Lung (tissue), 12 donors: Measurements from ENCODE around the gene PXDN. TPM values are rescaled to one million over a fixed set of nuclear protein-coding genes. Genes with fewer than 3 reads are reported as not detected.
"Not testable (repeated sequence)": the region's sequence is repeated elsewhere in the genome, so short reads cannot be mapped to it uniquely, and the experiment has no call there.

ENCODE experiments used
- ATAC-seq: fragments of 200-7000 bp; cut with Tn5 transposase; one replicate; pipeline ENCODE4 v1.9.1; 2020; ENCODE audit warnings: moderate number of reproducible peaks; ENCODE audit not compliant: insufficient read depth, low FRiP score
- DNase-seq, 3 donors: peaks; one replicate each; pipeline ENCODE4 v3.0.0-alpha.2; 2013 to 2017
- H3K27ac ChIP-seq, 2 donors: one replicate each; pipeline ENCODE4 v1.5.1; 2013; ENCODE audit warnings: mild to moderate bottlenecking in 2 of 2, moderate library complexity in 2 of 2, control low read depth in 1 of 2, inconsistent platforms in 1 of 2, low read depth in 1 of 2, low read length in 1 of 2
- H3K27me3 ChIP-seq, 3 donors: one replicate each; pipeline ENCODE4 v1.5.1; 2013; ENCODE audit warnings: low read length in 2 of 3; ENCODE audit not compliant: control insufficient read depth in 3 of 3, insufficient read depth in 3 of 3
- H3K36me3 ChIP-seq, 4 donors: one replicate each; pipeline ENCODE4 v1.5.1; 2013; ENCODE audit warnings: low read length in 4 of 4, mild to moderate bottlenecking in 1 of 4, moderate library complexity in 1 of 4; ENCODE audit not compliant: control insufficient read depth in 4 of 4, insufficient read depth in 4 of 4
- H3K4me1 ChIP-seq, 5 donors: one replicate each; pipeline ENCODE4 v1.5.1; 2013; ENCODE audit warnings: low read length in 5 of 5, mild to moderate bottlenecking in 2 of 5, moderate library complexity in 1 of 5; ENCODE audit not compliant: control insufficient read depth in 5 of 5, insufficient read depth in 5 of 5
- H3K4me3 ChIP-seq: one replicate; pipeline ENCODE4 v1.5.1; 2013; ENCODE audit warnings: mild to moderate bottlenecking, control low read depth, moderate library complexity
- H3K9ac ChIP-seq, 2 donors: one replicate each; pipeline ENCODE4 v1.5.1; 2013; ENCODE audit warnings: low read length in 2 of 2, control low read depth in 1 of 2; ENCODE audit not compliant: insufficient read depth in 1 of 2
- H3K9me3 ChIP-seq, 4 donors: one replicate each; pipeline ENCODE4 v1.5.1; 2013; ENCODE audit warnings: low read length in 3 of 4, mild to moderate bottlenecking in 1 of 4, moderate library complexity in 1 of 4; ENCODE audit not compliant: control insufficient read depth in 4 of 4, insufficient read depth in 3 of 4
- WGBS, 2 donors: extraction: QIAGEN DNeasy Blood & Tissue Kit; methylation state at CpG; one replicate each; pipeline ENCODE4 v1.1.7; 2013; 5-methylcytosine and 5-hydroxymethylcytosine counted together
- polyA plus RNA-seq, 2 donors: library from polyadenylated mRNA; stranded (reverse); fragments of 200-250 nt; gene quantifications; one replicate each; pipeline ENCODE4 v1.2.1, GENCODE V29; 2013
- total RNA-seq, 2 donors: library from RNA; depleted of rRNA in 1 of 2; stranded (reverse); fragments of >200 nt in 1 of 2; gene quantifications; one replicate each; pipeline ENCODE4 v1.2.1, GENCODE V29; 2014 to 2021
- TF ChIP-seq, protein P1 (sequence below): IDR thresholded peaks from 2 replicates; pipeline ENCODE4 v1.5.1; 2012; ENCODE audit warnings: mild to moderate bottlenecking; ENCODE audit errors: control extremely low read depth, extremely low read depth
- donor health status: control.
- donor health status: control.
- donor health status: Bipolar disorder and iron deficiency.
- donor health status: healthy.
- donor health status: DM: yes; HTN: yes; CAD: no.

Gene PXDN
- total and polyA plus RNA-seq, 4 donors = 10.6 to 198 (median 45.1) TPM

DNA sequence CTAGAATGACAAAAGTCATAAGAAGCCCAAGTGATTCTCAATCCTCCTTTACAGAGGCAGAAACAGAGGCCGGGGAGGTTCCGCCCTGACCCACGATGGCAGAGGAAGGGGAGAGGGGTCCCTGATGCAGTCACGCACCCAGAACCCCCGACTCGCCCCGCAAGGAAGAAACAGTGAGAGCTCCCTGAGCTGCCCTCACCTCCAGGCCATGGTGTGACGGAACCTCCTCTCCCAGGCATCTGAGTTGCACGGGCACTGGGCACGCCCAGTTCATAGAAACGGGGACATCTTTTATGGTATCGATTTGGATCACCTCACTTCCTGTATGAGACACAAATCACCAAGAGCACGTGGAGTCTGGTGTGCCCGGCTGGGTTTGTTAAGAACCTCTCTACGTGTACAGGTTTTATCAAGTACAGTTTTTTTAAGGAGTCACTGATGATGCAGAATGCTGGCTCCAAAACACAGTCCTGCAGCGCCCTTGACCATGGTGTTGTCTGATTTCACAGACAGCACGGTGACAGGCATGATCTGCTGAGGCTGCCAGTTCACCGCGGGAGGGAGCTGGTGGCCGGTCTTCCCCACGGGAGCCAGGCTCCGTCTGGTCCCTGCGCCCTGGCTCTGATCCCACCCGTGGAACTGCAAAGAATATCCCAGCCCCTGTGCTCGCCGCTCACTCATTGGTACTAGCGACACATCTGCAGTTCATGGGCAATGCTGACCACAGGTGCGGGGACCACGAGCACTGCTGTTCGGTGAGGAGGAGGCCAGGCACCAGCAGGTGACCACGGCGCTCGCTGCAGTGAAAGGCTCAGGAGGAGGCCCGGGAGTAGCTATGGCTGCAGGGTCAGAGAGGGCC is 35.6 kb downstream of the PXDN start:
- Histone ChIP-seq H3K4me1 (peaks cover 0 to 26% (median 17%) of the 10 kb centered on the region in 5 donors), H3K9ac (no peak overlapping the region), H3K4me3 (no peak overlapping the region), H3K27me3 (no peaks in the 10 kb centered on the region), H3K9me3 (no peaks in the 10 kb centered on the region), H3K36me3 (no peaks in the 10 kb centered on the region), H3K27ac (peak overlapping the region; percentile 53 to 57)
- TF ChIP-seq, protein P1, sequence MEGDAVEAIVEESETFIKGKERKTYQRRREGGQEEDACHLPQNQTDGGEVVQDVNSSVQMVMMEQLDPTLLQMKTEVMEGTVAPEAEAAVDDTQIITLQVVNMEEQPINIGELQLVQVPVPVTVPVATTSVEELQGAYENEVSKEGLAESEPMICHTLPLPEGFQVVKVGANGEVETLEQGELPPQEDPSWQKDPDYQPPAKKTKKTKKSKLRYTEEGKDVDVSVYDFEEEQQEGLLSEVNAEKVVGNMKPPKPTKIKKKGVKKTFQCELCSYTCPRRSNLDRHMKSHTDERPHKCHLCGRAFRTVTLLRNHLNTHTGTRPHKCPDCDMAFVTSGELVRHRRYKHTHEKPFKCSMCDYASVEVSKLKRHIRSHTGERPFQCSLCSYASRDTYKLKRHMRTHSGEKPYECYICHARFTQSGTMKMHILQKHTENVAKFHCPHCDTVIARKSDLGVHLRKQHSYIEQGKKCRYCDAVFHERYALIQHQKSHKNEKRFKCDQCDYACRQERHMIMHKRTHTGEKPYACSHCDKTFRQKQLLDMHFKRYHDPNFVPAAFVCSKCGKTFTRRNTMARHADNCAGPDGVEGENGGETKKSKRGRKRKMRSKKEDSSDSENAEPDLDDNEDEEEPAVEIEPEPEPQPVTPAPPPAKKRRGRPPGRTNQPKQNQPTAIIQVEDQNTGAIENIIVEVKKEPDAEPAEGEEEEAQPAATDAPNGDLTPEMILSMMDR = no peak
- ATAC-seq = no peak
- peak in 1 of 3 donors; percentile 18 for DNase-seq
- WGBS, 2 donors = 75 to 83% methylated on average over 34 of the region's 34 CpGs

DNA sequence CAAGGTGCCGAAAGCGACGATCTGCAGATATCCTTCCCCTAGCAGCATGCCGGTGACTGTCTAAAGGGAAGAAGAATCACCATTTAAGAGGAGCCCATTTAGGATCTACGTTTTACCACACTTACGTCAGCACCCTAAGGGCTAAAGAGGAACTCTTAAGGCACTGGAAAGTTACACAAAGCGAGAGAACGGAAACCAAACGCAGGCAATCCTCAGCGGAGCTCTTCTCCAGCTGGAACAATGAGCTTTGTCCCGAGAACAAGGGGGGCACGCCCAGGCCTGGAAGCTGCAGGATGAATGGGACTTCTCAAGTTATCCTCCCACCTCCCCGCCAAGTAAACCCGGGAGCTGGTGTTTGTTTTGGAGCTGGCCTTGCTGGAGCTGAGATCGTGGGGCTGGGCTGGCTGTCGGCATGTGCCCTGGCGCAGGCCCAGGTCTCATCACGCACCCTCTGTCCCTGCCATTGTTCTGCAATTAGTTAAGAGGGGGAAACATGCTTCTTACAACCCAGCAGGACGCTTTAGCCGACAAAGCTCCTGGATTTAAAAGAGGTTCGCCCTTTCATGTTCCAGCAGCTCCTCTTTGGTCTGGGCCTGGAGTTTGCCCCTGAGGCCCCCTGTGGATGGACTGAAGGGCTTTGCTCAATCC is 36.4 kb downstream of the PXDN start:
- Histone ChIP-seq H3K4me1 (peaks cover 0 to 26% (median 17%) of the 10 kb centered on the region in 5 donors), H3K27ac (peak overlapping the region; percentile 57), H3K9me3 (no peaks in the 10 kb centered on the region), H3K36me3 (no peaks in the 10 kb centered on the region), H3K4me3 (no peak overlapping the region), H3K9ac (peak overlapping the region in 1 of 2 donors; percentile 0), H3K27me3 (no peaks in the 10 kb centered on the region)
- DNase-seq (peak; percentile 62 to 78 (median 75)), ATAC-seq (peak; percentile 54)
- 17 to 19% methylated on average over 21 of the region's 21 CpGs for WGBS, 2 donors
- TF ChIP-seq, protein P1 = no peak

DNA sequence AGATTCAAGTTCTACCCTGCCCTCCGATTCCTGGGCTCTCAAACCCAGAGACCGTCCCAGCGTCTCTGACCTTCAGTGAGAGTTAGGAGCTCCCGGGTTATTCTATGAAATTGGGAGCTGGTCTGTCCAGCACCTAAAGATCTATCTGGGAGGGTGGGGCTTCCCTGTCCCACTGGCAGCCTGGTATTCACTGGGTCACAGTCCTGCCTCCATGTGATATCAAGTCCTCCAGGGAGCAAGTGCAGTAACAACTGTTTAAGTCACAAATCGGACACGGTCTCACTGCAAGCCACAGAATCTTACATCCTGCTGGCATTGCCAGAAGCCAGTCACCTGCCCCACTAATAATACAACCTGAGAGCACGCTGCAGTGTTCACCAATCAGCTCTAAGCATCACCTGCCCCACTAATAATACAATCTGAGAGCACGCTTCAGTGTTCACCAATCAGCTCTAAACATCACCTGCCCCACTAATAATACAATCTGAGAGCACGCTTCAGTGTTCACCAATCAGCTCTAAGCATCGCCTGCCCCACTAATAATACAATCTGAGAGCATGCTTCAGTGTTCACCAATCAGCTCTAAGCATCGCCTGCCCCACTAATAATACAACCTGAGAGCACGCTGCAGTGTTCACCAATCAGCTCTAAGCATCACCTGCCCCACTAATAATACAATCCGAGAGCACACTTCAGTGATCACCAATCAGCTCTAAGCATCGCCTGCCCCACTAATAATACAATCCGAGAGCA is 38.0 kb downstream of the PXDN start:
- not testable (repeated sequence) for H3K9ac ChIP-seq

More for the DNA sequence above, 38.0 kb downstream of the PXDN start:
- WGBS, 2 donors = 79 to 81% methylated on average over 15 of the region's 15 CpGs
- not testable (repeated sequence) for H3K36me3 ChIP-seq, H3K27ac ChIP-seq, H3K4me3 ChIP-seq, ATAC-seq, DNase-seq, H3K9me3 ChIP-seq, H3K27me3 ChIP-seq
- peaks cover 0 to 26% (median 22%) of the 10 kb centered on the region in 5 donors for H3K4me1 ChIP-seq
